H1 (cell line): ENCODE measurements around the gene HLA-C. TPM values are rescaled to one million over a fixed set of nuclear protein-coding genes. Genes with fewer than 3 reads are reported as not detected.

ENCODE experiments used
- CTCF ChIA-PET: fragments of 300-600 bp; sonication (Branson Sonifier 250); formaldehyde crosslinking; loops from one replicate; lab custom pipeline; 2021; ENCODE audit not compliant: partially characterized antibody; lab: Charles Lee
- POLR2A ChIA-PET: fragments of 300-600 bp; sonication (Branson Sonifier 250); formaldehyde crosslinking; loops from one replicate; lab custom pipeline; 2021; ENCODE audit warnings: inconsistent platforms; ENCODE audit not compliant: partially characterized antibody; lab: Charles Lee
- DNase-seq, 2 experiments: peaks; one replicate each; pipeline versions ENCODE4 v3.0.0 to v3.0.0-alpha.2; 2010 to 2022; ENCODE audit warnings: low spot score in 2 of 2, low read depth in 1 of 2, mixed read lengths in 1 of 2
- FAIRE-seq: peaks from 2 replicates; lab custom pipeline; 2011; peaks lifted over from hg19 to GRCh38; lab: Jason Lieb, UNC
- H2AFZ ChIP-seq: 2 replicates; pipeline ENCODE4 v1.8.1; 2012; ENCODE audit warnings: low read length, inconsistent platforms
- H2AK5ac ChIP-seq: 2 replicates; pipeline ENCODE4 v1.6.1; 2013; ENCODE audit warnings: low read depth, low read length
- H2BK120ac ChIP-seq: replicated peaks from 2 replicates; pipeline ENCODE3; 2013; ENCODE audit warnings: low read depth, low read length, inconsistent platforms
- H2BK12ac ChIP-seq: 2 replicates; pipeline ENCODE4 v1.6.1; 2013; ENCODE audit warnings: low read depth, low read length
- H2BK15ac ChIP-seq: 2 replicates; pipeline ENCODE4 v1.6.1; 2013; ENCODE audit warnings: low read length
- H2BK20ac ChIP-seq: 2 replicates; pipeline ENCODE4 v1.6.1; 2013; ENCODE audit warnings: low read length
- H2BK5ac ChIP-seq: 2 replicates; pipeline ENCODE4 v1.6.1; 2013; ENCODE audit warnings: low read depth, low read length
- H3K14ac ChIP-seq: 2 replicates; pipeline ENCODE4 v1.6.1; 2013; ENCODE audit warnings: inconsistent platforms; ENCODE audit not compliant: insufficient read length
- H3K18ac ChIP-seq: 2 replicates; pipeline ENCODE4 v1.6.1; 2013; ENCODE audit warnings: low read length; ENCODE audit errors: extremely low read depth
- H3K23ac ChIP-seq: 2 replicates; pipeline ENCODE4 v1.6.1; 2013; ENCODE audit warnings: inconsistent platforms; ENCODE audit not compliant: insufficient read length
- H3K23me2 ChIP-seq: 2 replicates; pipeline ENCODE4 v1.6.1; 2013; ENCODE audit warnings: low read depth, low read length
- H3K27ac ChIP-seq: 2 replicates; pipeline ENCODE4 v1.6.1; 2011; ENCODE audit warnings: low read depth, low read length, inconsistent platforms
- H3K27me3 ChIP-seq, 4 experiments: replicated peaks in 1 of 4; 1 replicate in 1 of 4; 2 replicates in 3 of 4; pipeline versions ENCODE4 v1.6.1 to v1.8.1; 2011 to 2013; ENCODE audit warnings: low read length in 3 of 4, mild to moderate bottlenecking in 3 of 4, inconsistent platforms in 2 of 4, mixed read lengths in 2 of 4, moderate library complexity in 1 of 4; ENCODE audit not compliant: control insufficient read depth in 3 of 4, insufficient read depth in 3 of 4; ENCODE audit errors: extremely low read depth in 1 of 4
- H3K36me3 ChIP-seq, 4 experiments: 2 replicates each; pipeline versions ENCODE4 v1.6.1 to v1.8.1; 2011 to 2013; ENCODE audit warnings: mild to moderate bottlenecking in 4 of 4, low read length in 3 of 4, moderate library complexity in 2 of 4, control low read depth in 1 of 4, inconsistent platforms in 1 of 4; ENCODE audit not compliant: insufficient read depth in 4 of 4, control insufficient read depth in 2 of 4
- H3K4ac ChIP-seq: replicated peaks from 2 replicates; pipeline ENCODE3; 2013; ENCODE audit warnings: low read length, low read depth, mixed read lengths, inconsistent platforms; ENCODE audit not compliant: insufficient read length
- H3K4me1 ChIP-seq, 4 experiments: replicated peaks in 1 of 4; 1 replicate in 1 of 4; 2 replicates in 3 of 4; pipeline versions ENCODE4 v1.6.1 to v1.8.1; 2011 to 2013; ENCODE audit warnings: low read length in 3 of 4, inconsistent platforms in 2 of 4, mixed read lengths in 1 of 4; ENCODE audit not compliant: insufficient read depth in 4 of 4, control insufficient read depth in 3 of 4
- H3K4me2 ChIP-seq, 2 experiments: 2 replicates each; pipeline versions ENCODE4 v1.6.1 to v1.8.1; 2011 to 2013; ENCODE audit warnings: low read depth in 2 of 2, low read length in 2 of 2, control low read depth in 1 of 2, inconsistent platforms in 1 of 2, mild to moderate bottlenecking in 1 of 2; ENCODE audit not compliant: insufficient read depth in 1 of 2
- H3K4me3 ChIP-seq, 4 experiments: fragments of 200-600, 300-600 bp in 1 of 4; sonication (generic), shearing (Covaris generic), sonication (Bioruptor Twin) in 1 of 4; 2 replicates each; pipeline versions ENCODE4 v1.5.1 to v1.8.1; 2011 to 2016; ENCODE audit warnings: low read length in 4 of 4, low read depth in 3 of 4, control low read depth in 2 of 4, inconsistent platforms in 2 of 4, mild to moderate bottlenecking in 2 of 4, mixed read lengths in 1 of 4, moderate library complexity in 1 of 4; ENCODE audit not compliant: insufficient read depth in 2 of 4; ENCODE audit errors: extremely low read depth in 1 of 4
- H3K56ac ChIP-seq: replicated peaks from 2 replicates; pipeline ENCODE3; 2013; ENCODE audit warnings: low read depth, mild to moderate bottlenecking, mixed read lengths, low read length, inconsistent platforms; ENCODE audit not compliant: insufficient read length
- H3K79me1 ChIP-seq: 2 replicates; pipeline ENCODE4 v1.6.1; 2013; ENCODE audit warnings: low read depth, low read length, control low read depth
- H3K79me2 ChIP-seq, 2 experiments: 2 replicates each; pipeline versions ENCODE4 v1.6.1 to v1.8.1; 2012 to 2013; ENCODE audit warnings: low read length in 2 of 2, mild to moderate bottlenecking in 2 of 2, inconsistent platforms in 1 of 2; ENCODE audit not compliant: insufficient read depth in 2 of 2, control insufficient read depth in 1 of 2
- H3K9ac ChIP-seq, 4 experiments: replicated peaks in 1 of 4; 1 replicate in 1 of 4; 2 replicates in 3 of 4; pipeline versions ENCODE4 v1.6.1 to v1.8.1; 2011 to 2013; ENCODE audit warnings: low read depth in 3 of 4, low read length in 3 of 4, control low read depth in 2 of 4, mild to moderate bottlenecking in 2 of 4, moderate library complexity in 2 of 4, inconsistent platforms in 1 of 4; ENCODE audit errors: extremely low read depth in 1 of 4
- H3K9me3 ChIP-seq, 2 experiments: 2 replicates each; pipeline versions ENCODE4 v1.6.1 to v1.8.1; 2012 to 2013; ENCODE audit warnings: mild to moderate bottlenecking in 2 of 2, moderate library complexity in 2 of 2, control low read depth in 1 of 2, inconsistent platforms in 1 of 2, low read depth in 1 of 2, low read length in 1 of 2, mixed read lengths in 1 of 2; ENCODE audit not compliant: insufficient read depth in 2 of 2
- H4K20me1 ChIP-seq, 2 experiments: replicated peaks in 1 of 2; 2 replicates each; pipeline versions ENCODE3 to v1.8.1; 2011 to 2013; ENCODE audit warnings: inconsistent platforms in 2 of 2, low read length in 2 of 2, mild to moderate bottlenecking in 1 of 2; ENCODE audit not compliant: insufficient read depth in 2 of 2, control insufficient read depth in 1 of 2
- H4K5ac ChIP-seq: 2 replicates; pipeline ENCODE4 v1.6.1; 2013; ENCODE audit warnings: low read length, low read depth, mixed read lengths, inconsistent platforms; ENCODE audit not compliant: insufficient read length
- H4K8ac ChIP-seq: 2 replicates; pipeline ENCODE4 v1.8.0; 2013; ENCODE audit warnings: mild to moderate bottlenecking, moderate library complexity, low read length, inconsistent platforms; ENCODE audit not compliant: insufficient read depth; ENCODE audit errors: extremely low read depth
- H4K91ac ChIP-seq: replicated peaks from 2 replicates; pipeline ENCODE3; 2013; ENCODE audit warnings: low read length, mixed read lengths, inconsistent platforms; ENCODE audit not compliant: insufficient read length
- ATF3 ChIP-seq: IDR thresholded peaks from 2 replicates; pipeline ENCODE4 v1.6.1; 2011; ENCODE audit warnings: low read depth, mild to moderate bottlenecking, low read length; ENCODE audit not compliant: insufficient read depth
- JUND ChIP-seq: IDR thresholded peaks from 2 replicates; pipeline ENCODE4 v1.6.1; 2011; ENCODE audit warnings: mild to moderate bottlenecking, improper control_type of control experiment, low read length
- TEAD4 ChIP-seq: IDR thresholded peaks from 2 replicates; pipeline ENCODE4 v1.6.1; 2012; ENCODE audit warnings: low read depth, low read length, inconsistent platforms, mixed read lengths
- WGBS, 2 experiments: shearing (Covaris generic) in 1 of 2; methylation state at CpG; one replicate each; pipeline versions ENCODE4 v1.1.6 to v1.1.7; 2013 to 2015; ENCODE audit warnings: low lambda C conversion rate in 2 of 2, mixed read lengths in 2 of 2, inconsistent platforms in 1 of 2, low coverage in 1 of 2, missing lambda C conversion rate in 1 of 2; ENCODE audit not compliant: insufficient replicate concordance in 2 of 2, insufficient coverage in 1 of 2, insufficient read length in 1 of 2; ENCODE audit errors: extremely low coverage in 1 of 2, missing lambda C conversion rate in 1 of 2; 5-methylcytosine and 5-hydroxymethylcytosine counted together
- polyA plus RNA-seq, 7 experiments: library from polyadenylated mRNA; depleted of rRNA in 3 of 7; stranded (reverse) in 5 of 7; unstranded in 2 of 7; fragments of >200 nt in 5 of 7; fragments of 200-250 nt in 2 of 7; gene quantifications; 1 replicate in 5 of 7; 2 replicates in 1 of 7; 4 replicates in 1 of 7; pipeline versions ENCODE4 v1.2.1 to v1.2.3, GENCODE V29; 2011 to 2013; ENCODE audit warnings: missing spikeins in 2 of 7, mixed read lengths in 2 of 7
- total RNA-seq: library from RNA; stranded (reverse); fragmentation: NEBNext Ultra II Directional; extraction: Animal tissue kit (Norgen Biotek cat#: 25700); gene quantifications from 2 replicates; pipeline ENCODE4 v1.2.1, GENCODE V29; 2021

The HLA-C gene
- total and polyA plus RNA-seq, 2 of the 8 experiments (the other 6 are each of a cell fraction or from before 2014, with no cell fraction given) = 245 to 360 TPM

DNA sequence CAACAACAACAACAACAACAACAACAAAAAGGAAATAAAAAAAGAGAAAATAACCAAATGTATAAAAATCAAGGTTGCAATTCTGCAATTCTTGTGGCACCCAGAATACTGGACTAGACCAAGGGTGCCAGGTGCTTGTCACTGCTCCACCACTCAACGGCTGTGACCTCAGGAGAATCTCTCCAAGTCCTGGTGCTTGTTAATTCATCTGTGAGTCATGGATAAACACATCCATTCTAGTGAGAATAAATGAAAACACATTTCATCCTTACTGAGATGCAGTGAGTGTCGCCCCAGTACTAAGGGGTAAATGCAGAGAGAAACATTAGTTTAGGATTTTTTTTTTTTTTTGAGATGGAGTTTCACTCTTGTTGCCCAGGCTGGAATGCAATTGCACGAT, 32.0 kb downstream of the HLA-C start:
- H2AK5ac ChIP-seq = no peak overlapping the region
- no peak overlapping the region for H2BK12ac ChIP-seq
- H3K4ac ChIP-seq = no peak overlapping the region
- H3K23me2 ChIP-seq = no peaks in the 10 kb centered on the region
- no peaks in the 10 kb centered on the region for H3K9me3 ChIP-seq
- H4K20me1 ChIP-seq = no peaks in the 10 kb centered on the region
- POLR2A ChIA-PET = no interaction called here
- no peak for FAIRE-seq
- no peaks in the 10 kb centered on the region for H3K36me3 ChIP-seq
- no peak overlapping the region for H2BK120ac ChIP-seq
- no peak overlapping the region for H3K9ac ChIP-seq
- DNase-seq = no peak
- no peak overlapping the region for H4K91ac ChIP-seq
- no peak overlapping the region for H3K4me2 ChIP-seq
- TF ChIP-seq ATF3 (no peak), JUND (no peak), TEAD4 (no peak)
- H2BK5ac ChIP-seq = no peak overlapping the region
- H3K14ac ChIP-seq = no peak overlapping the region
- H3K27ac ChIP-seq = no peak overlapping the region
- H3K4me3 ChIP-seq = no peak overlapping the region
- no peak overlapping the region for H2AFZ ChIP-seq
- no peak overlapping the region for H4K5ac ChIP-seq
- no peak overlapping the region for H2BK20ac ChIP-seq
- H2BK15ac ChIP-seq = no peak overlapping the region
- WGBS, 2 experiments = 42% methylated on average over 3 of the region's 3 CpGs; no CpG with 5 or more reads in 1 of the 2 experiments
- H3K4me1 ChIP-seq = no peaks in the 10 kb centered on the region
- no peaks in the 10 kb centered on the region for H3K79me1 ChIP-seq
- no peak overlapping the region for H3K18ac ChIP-seq
- no peak overlapping the region for H4K8ac ChIP-seq
- no peak overlapping the region for H3K56ac ChIP-seq
- CTCF ChIA-PET = interaction anchor here (1.3 kb wide), 1 partner anchor 11 kb away, joined by 4 read pairs; no protein-coding TSS in a partner anchor
- no peak overlapping the region for H3K23ac ChIP-seq
- H3K79me2 ChIP-seq = no peaks in the 10 kb centered on the region
- H3K27me3 ChIP-seq = no peaks in the 10 kb centered on the region
